Mesothelial cell of epicardium (in vitro differentiated cells): ENCODE data around the gene ARHGAP22. TPM values are rescaled to one million over a fixed set of nuclear protein-coding genes. Genes with fewer than 3 reads are reported as not detected.

Source experiments
- DNase-seq, 2 experiments: peaks; one replicate each; pipeline ENCODE4 v3.0.0; 2021; ENCODE audit warnings: low spot score in 2 of 2; ENCODE audit not compliant: unreplicated experiment in 2 of 2
- H3K27ac Mint-ChIP-seq: 2 replicates; pipeline ENCODE4 v1.8.0; 2021; ENCODE audit warnings: mixed read lengths
- H3K27me3 Mint-ChIP-seq: 2 replicates; pipeline ENCODE4 v1.8.0; 2021; ENCODE audit warnings: low read depth, mixed read lengths
- H3K36me3 Mint-ChIP-seq: 2 replicates; pipeline ENCODE4 v1.8.0; 2021; ENCODE audit warnings: mixed read lengths
- H3K4me1 Mint-ChIP-seq: 2 replicates; pipeline ENCODE4 v1.8.0; 2021; ENCODE audit warnings: mixed read lengths
- H3K4me3 Mint-ChIP-seq: 2 replicates; pipeline ENCODE4 v1.8.0; 2021; ENCODE audit warnings: mild to moderate bottlenecking, moderate library complexity, mixed read lengths
- H3K9me3 Mint-ChIP-seq: 2 replicates; pipeline ENCODE4 v1.8.0; 2021; ENCODE audit warnings: mixed read lengths
- CTCF ChIP-seq: fragments of 200-600 bp; sonication (generic); IDR thresholded peaks from one replicate; pipeline ENCODE4 v1.5.0; 2021; ENCODE audit warnings: antibody characterized with exemption; ENCODE audit not compliant: unreplicated experiment
- total RNA-seq: library from RNA; stranded (reverse); gene quantifications from 3 replicates; pipeline ENCODE4 v1.2.1, GENCODE V29; 2021

ARHGAP22 gene
- total RNA-seq, 1 donor from 2014 or later = 2.9 TPM

- H3K27me3 Mint-ChIP-seq = no peaks in the 10 kb centered on the region
- peak in 1 of 2 experiments; percentile 13 for DNase-seq
- no peak overlapping the region for H3K27ac Mint-ChIP-seq
- H3K36me3 Mint-ChIP-seq = no peaks in the 10 kb centered on the region
- peaks cover 1% of the 10 kb centered on the region for H3K4me1 Mint-ChIP-seq
- peaks cover 19% of the 10 kb centered on the region for H3K9me3 Mint-ChIP-seq
- no peak overlapping the region for H3K4me3 Mint-ChIP-seq
- no peak for TF ChIP-seq CTCF
Measured at GRCh38 chr10:48511066-48511874, 93.6 kb downstream of the ARHGAP22 start.

- no peak overlapping the region for H3K4me3 Mint-ChIP-seq
- H3K4me1 Mint-ChIP-seq = peaks cover 1% of the 10 kb centered on the region
- no peak for DNase-seq
- H3K27me3 Mint-ChIP-seq = no peaks in the 10 kb centered on the region
- H3K27ac Mint-ChIP-seq = no peak overlapping the region
- no peak for TF ChIP-seq CTCF
- H3K36me3 Mint-ChIP-seq = no peaks in the 10 kb centered on the region
- H3K9me3 Mint-ChIP-seq = peaks cover 12% of the 10 kb centered on the region
Measured at GRCh38 chr10:48509974-48510692, 94.7 kb downstream of the ARHGAP22 start.

- no peaks in the 10 kb centered on the region for H3K36me3 Mint-ChIP-seq
- H3K9me3 Mint-ChIP-seq = peaks cover 3% of the 10 kb centered on the region
- no peak for DNase-seq
- TF ChIP-seq CTCF = no peak
- no peak overlapping the region for H3K4me3 Mint-ChIP-seq
- no peak overlapping the region for H3K27ac Mint-ChIP-seq
- no peaks in the 10 kb centered on the region for H3K27me3 Mint-ChIP-seq
- H3K4me1 Mint-ChIP-seq = peaks cover 9% of the 10 kb centered on the region
Measured at GRCh38 chr10:48508791-48509772, 95.8 kb downstream of the ARHGAP22 start.

GRCh38 chr10:48507933-48508790, 96.7 kb downstream of the ARHGAP22 start:
- peaks cover 13% of the 10 kb centered on the region for H3K4me1 Mint-ChIP-seq
- H3K9me3 Mint-ChIP-seq = no peaks in the 10 kb centered on the region
- no peak overlapping the region for H3K27ac Mint-ChIP-seq
- no peaks in the 10 kb centered on the region for H3K27me3 Mint-ChIP-seq
- H3K36me3 Mint-ChIP-seq = no peaks in the 10 kb centered on the region
- H3K4me3 Mint-ChIP-seq = no peak overlapping the region
- TF ChIP-seq CTCF = no peak
- DNase-seq = no peak
